Measurements from ENCODE around the gene DNAH11.

- no peak for TF ChIP-seq CTCF (IDR thresholded peaks at IDR 0.05)
- TF ChIP-seq EP300 (IDR thresholded peaks at IDR 0.05) = no peak
- no peak for TF ChIP-seq POLR2A (IDR thresholded peaks at IDR 0.05)
Measured at GRCh38 chr7:21766218-21766617, 223.4 kb downstream of the DNAH11 start.

Measured in tibial nerve (tissue), 4 donors.